Glutamatergic neuron (in vitro differentiated cells): ENCODE results near the gene PTPN7. TPM values are rescaled to one million over a fixed set of nuclear protein-coding genes. Genes with fewer than 3 reads are reported as not detected.

Experiments used
- DNase-seq: peaks from one replicate; pipeline ENCODE4 v3.0.0; 2022
- H3K27ac Mint-ChIP-seq: one replicate; pipeline ENCODE4 v1.8.0; 2020; ENCODE audit warnings: mild to moderate bottlenecking, mixed read lengths, inconsistent platforms; ENCODE audit not compliant: unreplicated experiment
- H3K27me3 Mint-ChIP-seq: one replicate; pipeline ENCODE4 v1.8.0; 2020; ENCODE audit warnings: mild to moderate bottlenecking, moderate library complexity, mixed read lengths, inconsistent platforms; ENCODE audit not compliant: unreplicated experiment
- H3K36me3 Mint-ChIP-seq: one replicate; pipeline ENCODE4 v1.8.0; 2020; ENCODE audit warnings: mild to moderate bottlenecking, mixed read lengths, inconsistent platforms; ENCODE audit not compliant: unreplicated experiment
- H3K4me1 Mint-ChIP-seq: one replicate; pipeline ENCODE4 v1.8.0; 2020; ENCODE audit warnings: mild to moderate bottlenecking, low read depth, mixed read lengths, inconsistent platforms; ENCODE audit not compliant: unreplicated experiment
- H3K4me3 Mint-ChIP-seq: one replicate; pipeline ENCODE4 v1.8.0; 2020; ENCODE audit warnings: mild to moderate bottlenecking, mixed read lengths, inconsistent platforms; ENCODE audit not compliant: unreplicated experiment
- H3K9me3 Mint-ChIP-seq: one replicate; pipeline ENCODE4 v1.8.0; 2020; ENCODE audit warnings: mild to moderate bottlenecking, moderate library complexity, mixed read lengths, inconsistent platforms; ENCODE audit not compliant: unreplicated experiment
- CTCF ChIP-seq: fragments of 200-600 bp; sonication (generic); IDR thresholded peaks from one replicate; pipeline ENCODE4 v1.5.0; 2021; ENCODE audit not compliant: partially characterized antibody, unreplicated experiment
- total RNA-seq: library from RNA; stranded (reverse); fragmentation: NEBNext Ultra II Directional; extraction: Animal tissue kit (Norgen Biotek cat#: 25700); gene quantifications from one replicate; pipeline ENCODE4 v1.2.1, GENCODE V29; 2021; ENCODE audit not compliant: unreplicated experiment

Gene PTPN7
- total RNA-seq, 1 donor from 2014 or later: not detected

GRCh38 chr1:202133001-202133400, 27.4 kb downstream of the PTPN7 start:
- Mint-ChIP-seq H3K36me3 (no peaks in the 10 kb centered on the region), H3K4me1 (peaks cover 6% of the 10 kb centered on the region), H3K4me3 (peak overlapping the region; percentile 28), H3K27ac (no peak overlapping the region), H3K9me3 (peaks cover 2% of the 10 kb centered on the region), H3K27me3 (no peaks in the 10 kb centered on the region)
- no peak for DNase-seq
- no peak for TF ChIP-seq CTCF

DNA sequence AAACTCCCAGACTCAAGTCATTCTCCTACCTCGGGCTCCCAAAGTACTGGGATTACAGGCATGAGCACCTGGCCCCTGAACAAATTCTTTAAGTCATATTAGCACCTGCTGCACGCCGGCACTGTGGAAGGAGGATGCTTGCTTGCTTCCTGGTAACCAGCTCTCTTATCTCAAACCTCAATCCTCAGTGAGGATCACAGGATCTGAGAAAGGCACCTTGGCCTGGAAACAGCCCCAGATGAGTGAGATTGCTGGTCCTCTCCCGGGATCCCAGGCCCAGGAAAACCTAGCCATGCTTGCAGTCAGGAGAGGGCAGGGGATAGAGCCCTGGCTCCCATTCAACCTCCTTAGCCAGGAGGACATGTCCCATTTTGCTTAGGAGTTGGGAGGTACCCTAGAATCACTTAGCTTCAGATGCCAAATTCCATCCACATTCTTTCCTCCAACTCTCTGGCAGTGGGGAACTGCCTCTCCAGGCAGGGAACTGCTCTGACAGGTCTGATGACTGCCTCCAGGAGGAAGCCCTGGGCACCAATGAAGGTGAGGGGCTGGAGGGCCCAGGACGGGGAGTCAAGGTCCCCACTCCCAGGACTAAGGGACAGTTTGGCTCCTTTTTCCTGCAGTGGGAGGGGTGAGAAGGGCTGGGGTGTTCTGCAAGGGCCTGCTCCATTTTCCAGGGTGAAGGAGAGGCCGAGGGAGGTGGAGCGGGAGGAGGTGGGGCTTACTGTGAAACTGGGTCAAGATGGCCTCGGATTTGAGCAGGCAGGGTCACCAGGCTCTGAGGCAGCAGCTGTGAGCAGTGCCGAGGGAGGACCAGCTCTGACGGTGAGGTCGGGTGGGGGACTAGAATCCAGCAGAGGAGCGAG, 28.2 kb downstream of the PTPN7 start:
- Mint-ChIP-seq H3K27me3 (no peaks in the 10 kb centered on the region), H3K4me1 (peaks cover 6% of the 10 kb centered on the region), H3K9me3 (peaks cover 2% of the 10 kb centered on the region), H3K36me3 (no peaks in the 10 kb centered on the region), H3K4me3 (no peak overlapping the region), H3K27ac (peak overlapping the region; percentile 22)
- no peak for TF ChIP-seq CTCF
- no peak for DNase-seq

- Mint-ChIP-seq H3K27ac (no peak overlapping the region), H3K9me3 (peaks cover 2% of the 10 kb centered on the region), H3K4me3 (no peak overlapping the region), H3K4me1 (peaks cover 6% of the 10 kb centered on the region), H3K27me3 (no peaks in the 10 kb centered on the region), H3K36me3 (no peaks in the 10 kb centered on the region)
- TF ChIP-seq CTCF: no peak
- no peak for DNase-seq
These were observed 29.4 kb downstream of the PTPN7 start for GRCh38 chr1:202130816-202131522.

DNA sequence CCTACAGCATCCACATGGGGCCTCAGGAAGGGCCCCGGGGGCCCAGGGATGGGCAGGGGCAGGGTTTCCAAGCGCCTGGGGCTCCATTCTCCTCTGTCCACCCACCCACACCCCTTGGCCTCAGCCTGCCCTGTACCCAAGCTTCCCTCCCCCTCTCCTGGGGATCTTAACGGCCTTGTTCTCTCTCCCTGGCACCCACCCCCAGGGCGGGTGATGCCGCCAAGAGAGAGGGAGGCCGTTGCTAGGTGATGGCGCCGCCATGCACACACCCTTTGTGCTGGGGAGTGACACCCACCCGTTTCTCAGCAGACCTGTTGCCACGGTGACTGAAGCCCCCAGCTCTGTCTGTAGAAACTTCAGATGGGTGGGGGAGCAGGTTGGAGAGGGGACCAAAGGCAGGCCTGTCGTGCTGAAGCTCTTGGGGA, 30.1 kb downstream of the PTPN7 start:
- H3K27ac Mint-ChIP-seq: no peak overlapping the region
- H3K27me3 Mint-ChIP-seq: no peaks in the 10 kb centered on the region

More for the DNA sequence above, 30.1 kb downstream of the PTPN7 start:
- H3K9me3 Mint-ChIP-seq: peaks cover 2% of the 10 kb centered on the region
- no peak for DNase-seq
- H3K4me1 Mint-ChIP-seq: peaks cover 6% of the 10 kb centered on the region
- no peak for TF ChIP-seq CTCF
- H3K36me3 Mint-ChIP-seq: no peaks in the 10 kb centered on the region
- H3K4me3 Mint-ChIP-seq: no peak overlapping the region
